OCI-LY7 (cell line): Measurements from ENCODE around the gene SUMF1.

Experiments
- EZH2phosphoT487 ChIP-seq: fragments of 200-600 bp; sonication (generic); IDR thresholded peaks from 2 replicates; pipeline ENCODE4 v1.6.1; 2018; ENCODE audit warnings: low read depth, borderline replicate concordance, mild to moderate bottlenecking, mixed run types, antibody characterized with exemption, low read length, moderate library complexity, mixed read lengths
- TF ChIP-seq, protein P1 (sequence below): fragments of 200-600 bp; sonication (generic); conservative IDR thresholded peaks from 2 replicates; pipeline ENCODE4 v1.5.1; 2014; ENCODE audit warnings: mild to moderate bottlenecking, antibody characterized with exemption, low read length, moderate library complexity, mixed read lengths

DNA sequence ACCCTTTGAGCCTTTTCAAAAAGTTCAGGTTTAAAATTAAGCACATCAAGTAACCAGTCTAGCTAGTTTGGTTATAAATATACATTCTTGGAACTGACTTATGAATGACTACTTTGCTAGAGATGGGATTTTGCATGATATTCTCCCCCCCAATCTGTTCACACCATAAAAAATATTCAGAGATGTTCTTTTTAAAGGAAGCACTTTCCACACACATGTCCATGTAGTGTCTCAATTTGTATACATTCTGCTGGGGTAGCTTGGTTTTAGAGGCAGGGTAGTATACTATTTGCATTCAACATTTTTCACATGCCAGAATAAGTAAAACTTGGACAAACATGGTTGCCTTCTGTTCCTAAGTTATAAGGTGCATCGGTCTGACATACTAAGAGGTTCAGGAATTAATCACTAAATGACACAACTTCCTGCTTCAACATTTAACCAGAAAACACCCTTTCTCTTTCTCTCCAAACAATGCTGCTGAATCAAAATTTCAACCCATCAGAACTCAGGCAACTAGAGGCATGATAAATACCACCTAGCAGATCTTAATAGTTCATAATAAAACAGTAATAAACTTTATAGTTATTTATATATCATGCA lies 57.0 kb downstream of the SUMF1 start:
- TF ChIP-seq, protein P1, sequence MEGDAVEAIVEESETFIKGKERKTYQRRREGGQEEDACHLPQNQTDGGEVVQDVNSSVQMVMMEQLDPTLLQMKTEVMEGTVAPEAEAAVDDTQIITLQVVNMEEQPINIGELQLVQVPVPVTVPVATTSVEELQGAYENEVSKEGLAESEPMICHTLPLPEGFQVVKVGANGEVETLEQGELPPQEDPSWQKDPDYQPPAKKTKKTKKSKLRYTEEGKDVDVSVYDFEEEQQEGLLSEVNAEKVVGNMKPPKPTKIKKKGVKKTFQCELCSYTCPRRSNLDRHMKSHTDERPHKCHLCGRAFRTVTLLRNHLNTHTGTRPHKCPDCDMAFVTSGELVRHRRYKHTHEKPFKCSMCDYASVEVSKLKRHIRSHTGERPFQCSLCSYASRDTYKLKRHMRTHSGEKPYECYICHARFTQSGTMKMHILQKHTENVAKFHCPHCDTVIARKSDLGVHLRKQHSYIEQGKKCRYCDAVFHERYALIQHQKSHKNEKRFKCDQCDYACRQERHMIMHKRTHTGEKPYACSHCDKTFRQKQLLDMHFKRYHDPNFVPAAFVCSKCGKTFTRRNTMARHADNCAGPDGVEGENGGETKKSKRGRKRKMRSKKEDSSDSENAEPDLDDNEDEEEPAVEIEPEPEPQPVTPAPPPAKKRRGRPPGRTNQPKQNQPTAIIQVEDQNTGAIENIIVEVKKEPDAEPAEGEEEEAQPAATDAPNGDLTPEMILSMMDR: no peak
- no peak for TF ChIP-seq EZH2phosphoT487
